Measurements from ENCODE around the gene CHSY1. TPM values are rescaled to one million over a fixed set of nuclear protein-coding genes. Genes with fewer than 3 reads are reported as not detected.
A peak's percentile ranks its signal among the peaks of the same experiment; 100 is the strongest.

Gene CHSY1
- total RNA-seq, 2 experiments from 2014 or later, result 5.8 to 6.7 TPM

DNA sequence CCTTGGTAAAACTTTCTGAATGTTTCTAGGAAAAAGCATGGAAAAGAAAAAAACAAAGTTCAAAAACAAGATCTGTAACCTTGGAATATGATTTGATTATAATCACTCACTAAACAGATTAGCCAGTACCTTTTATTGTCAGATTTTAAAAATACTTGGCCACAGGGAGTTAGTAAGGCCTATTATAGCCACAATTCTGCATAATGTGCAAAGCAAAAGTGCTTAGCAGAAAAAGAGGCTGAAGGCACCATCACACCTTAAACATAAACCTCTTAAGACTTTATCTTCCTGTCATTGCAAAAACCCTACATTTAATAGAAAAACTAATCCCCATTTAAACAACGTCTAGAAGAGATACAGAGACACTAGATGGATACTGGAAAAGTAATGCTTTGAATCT is 41.8 kb downstream of the CHSY1 start:
- no peak overlapping the region for H3K4me3 ChIP-seq (ENCODE audit: low read length)
- no peaks in the 10 kb centered on the region for H3K27me3 ChIP-seq (ENCODE audit: control insufficient read depth in 1 of 2, insufficient read depth in 2 of 2, low read length in 2 of 2)
- H3K27ac ChIP-seq (ENCODE audit: low read depth in 1 of 2, low read length in 2 of 2), result no peak overlapping the region
- no peaks in the 10 kb centered on the region for H3K36me3 ChIP-seq (ENCODE audit: insufficient read depth, low read length)
- no peak for DNase-seq
- ATAC-seq (ENCODE audit: poor library complexity), result no peak
- Mint-ChIP-seq H3K9me3 (no peaks in the 10 kb centered on the region), H3K4me1 (ENCODE audit: low read depth) (peaks cover 76% of the 10 kb centered on the region), H3K27me3 (no peaks in the 10 kb centered on the region), H3K4me3 (no peak overlapping the region), H3K36me3 (ENCODE audit: low read depth) (no peaks in the 10 kb centered on the region), H3K27ac (no peak overlapping the region)
- TF ChIP-seq, protein P1, sequence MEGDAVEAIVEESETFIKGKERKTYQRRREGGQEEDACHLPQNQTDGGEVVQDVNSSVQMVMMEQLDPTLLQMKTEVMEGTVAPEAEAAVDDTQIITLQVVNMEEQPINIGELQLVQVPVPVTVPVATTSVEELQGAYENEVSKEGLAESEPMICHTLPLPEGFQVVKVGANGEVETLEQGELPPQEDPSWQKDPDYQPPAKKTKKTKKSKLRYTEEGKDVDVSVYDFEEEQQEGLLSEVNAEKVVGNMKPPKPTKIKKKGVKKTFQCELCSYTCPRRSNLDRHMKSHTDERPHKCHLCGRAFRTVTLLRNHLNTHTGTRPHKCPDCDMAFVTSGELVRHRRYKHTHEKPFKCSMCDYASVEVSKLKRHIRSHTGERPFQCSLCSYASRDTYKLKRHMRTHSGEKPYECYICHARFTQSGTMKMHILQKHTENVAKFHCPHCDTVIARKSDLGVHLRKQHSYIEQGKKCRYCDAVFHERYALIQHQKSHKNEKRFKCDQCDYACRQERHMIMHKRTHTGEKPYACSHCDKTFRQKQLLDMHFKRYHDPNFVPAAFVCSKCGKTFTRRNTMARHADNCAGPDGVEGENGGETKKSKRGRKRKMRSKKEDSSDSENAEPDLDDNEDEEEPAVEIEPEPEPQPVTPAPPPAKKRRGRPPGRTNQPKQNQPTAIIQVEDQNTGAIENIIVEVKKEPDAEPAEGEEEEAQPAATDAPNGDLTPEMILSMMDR (IDR thresholded peaks at IDR 0.05), result no peak
- CTCF ChIA-PET, result interaction anchor here (1.5 kb wide), 1 partner anchor 32 kb away, joined by 4 read pairs; no protein-coding TSS in a partner anchor
- intact Hi-C loops (cut with DNase I, micrococcal nuclease), result no loop called here
- H3K4me1 ChIP-seq (ENCODE audit: insufficient read depth, low read length), result peaks cover 6% of the 10 kb centered on the region
- POLR2A ChIA-PET, result interaction anchor here (1.5 kb wide), 1 partner anchor 34 kb away, joined by 3 read pairs; no protein-coding TSS in a partner anchor
- no peaks in the 10 kb centered on the region for H3K9me3 ChIP-seq (ENCODE audit: control insufficient read depth in 1 of 2, insufficient read depth in 1 of 2, low read length in 2 of 2)

DNA sequence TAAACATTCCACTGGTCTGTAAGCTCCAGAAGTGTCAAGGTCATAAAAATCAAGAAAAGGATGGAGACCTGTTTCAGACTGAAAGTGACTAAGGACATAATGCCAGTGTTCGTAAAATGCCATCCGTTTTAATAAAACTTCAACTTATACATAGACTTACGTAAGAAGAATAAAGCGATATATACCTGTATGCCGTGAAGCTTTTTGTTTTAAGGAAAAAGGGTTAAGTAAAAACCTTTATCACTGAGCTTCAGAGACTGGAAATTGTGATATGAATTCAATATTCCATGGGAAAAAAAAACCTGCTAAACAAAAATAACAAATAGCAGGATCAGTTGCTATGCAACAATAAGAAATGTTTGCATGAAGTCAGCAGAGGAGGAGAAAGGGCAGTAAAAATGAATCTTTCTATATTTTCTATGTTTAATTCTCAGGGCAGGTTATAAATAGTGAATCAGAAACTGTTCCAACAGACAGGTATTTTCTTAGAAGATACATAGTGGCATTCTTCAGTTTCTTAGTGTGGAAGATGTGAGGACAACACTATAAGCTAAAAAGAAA is 42.5 kb downstream of the CHSY1 start:
- TF ChIP-seq, protein P1 (IDR thresholded peaks at IDR 0.05), result no peak
- Histone ChIP-seq H3K4me3 (ENCODE audit: low read length) (no peak overlapping the region), H3K36me3 (ENCODE audit: insufficient read depth, low read length) (no peaks in the 10 kb centered on the region), H3K27me3 (ENCODE audit: control insufficient read depth in 1 of 2, insufficient read depth in 2 of 2, low read length in 2 of 2) (no peaks in the 10 kb centered on the region), H3K4me1 (ENCODE audit: insufficient read depth, low read length) (peaks cover 6% of the 10 kb centered on the region), H3K9me3 (ENCODE audit: control insufficient read depth in 1 of 2, insufficient read depth in 1 of 2, low read length in 2 of 2) (no peaks in the 10 kb centered on the region), H3K27ac (ENCODE audit: low read depth in 1 of 2, low read length in 2 of 2) (no peak overlapping the region)
- ChIA-PET CTCF (no interaction called here), POLR2A (interaction anchor here (1.5 kb wide), 1 partner anchor 35 kb away, joined by 3 read pairs; no protein-coding TSS in a partner anchor)
- ATAC-seq (ENCODE audit: poor library complexity) (no peak), DNase-seq (no peak)
- no peaks in the 10 kb centered on the region for H3K36me3 Mint-ChIP-seq (ENCODE audit: low read depth)
- no peaks in the 10 kb centered on the region for H3K27me3 Mint-ChIP-seq
- no peaks in the 10 kb centered on the region for H3K9me3 Mint-ChIP-seq
- H3K4me1 Mint-ChIP-seq (ENCODE audit: low read depth), result peaks cover 80% of the 10 kb centered on the region
- intact Hi-C loops (cut with DNase I, micrococcal nuclease), result loop anchor here in 1 of 2 experiments (5.0 kb wide), 1 partner anchor 33 kb away; no protein-coding TSS in a partner anchor
- no peak overlapping the region for H3K4me3 Mint-ChIP-seq
- no peak overlapping the region for H3K27ac Mint-ChIP-seq

DNA sequence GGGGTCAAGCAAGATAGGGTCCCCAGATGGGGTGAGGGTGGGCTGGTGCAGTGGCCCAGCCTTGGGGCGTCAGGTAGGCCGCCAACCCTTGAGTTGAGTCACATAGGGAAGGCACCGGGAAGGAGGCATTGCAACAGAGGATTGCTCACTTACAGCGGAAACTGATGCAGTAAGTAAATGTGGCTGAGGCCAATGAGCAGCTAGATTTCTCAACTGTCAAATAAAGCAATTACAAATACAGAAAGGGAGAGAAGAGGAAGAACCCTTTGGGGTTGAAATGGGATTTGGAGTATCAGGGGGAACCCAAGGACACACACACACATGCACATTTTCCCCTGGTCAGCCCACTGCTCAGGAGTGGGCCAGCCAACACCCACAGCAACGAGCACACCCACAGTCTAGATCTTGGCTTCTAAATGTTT is 44.0 kb downstream of the CHSY1 start:
- no peak for ATAC-seq (ENCODE audit: poor library complexity)
- intact Hi-C loops (cut with DNase I, micrococcal nuclease), result loop anchor here in 1 of 2 experiments (5.0 kb wide), 1 partner anchor 34 kb away; no protein-coding TSS in a partner anchor

More for the DNA sequence above, 44.0 kb downstream of the CHSY1 start:
- POLR2A ChIA-PET, result no interaction called here
- Histone ChIP-seq H3K27me3 (ENCODE audit: control insufficient read depth in 1 of 2, insufficient read depth in 2 of 2, low read length in 2 of 2) (no peaks in the 10 kb centered on the region), H3K4me1 (ENCODE audit: insufficient read depth, low read length) (peaks cover 10% of the 10 kb centered on the region), H3K4me3 (ENCODE audit: low read length) (no peak overlapping the region), H3K27ac (ENCODE audit: low read depth in 1 of 2, low read length in 2 of 2) (no peak overlapping the region), H3K36me3 (ENCODE audit: insufficient read depth, low read length) (no peaks in the 10 kb centered on the region), H3K9me3 (ENCODE audit: control insufficient read depth in 1 of 2, insufficient read depth in 1 of 2, low read length in 2 of 2) (no peaks in the 10 kb centered on the region)
- Mint-ChIP-seq H3K27me3 (no peaks in the 10 kb centered on the region), H3K9me3 (no peaks in the 10 kb centered on the region), H3K4me1 (ENCODE audit: low read depth) (peaks cover 78% of the 10 kb centered on the region), H3K36me3 (ENCODE audit: low read depth) (no peaks in the 10 kb centered on the region), H3K4me3 (no peak overlapping the region), H3K27ac (no peak overlapping the region)
- peak in 2 of 14 experiments; percentile 60 to 68 for DNase-seq
- TF ChIP-seq, protein P1 (IDR thresholded peaks at IDR 0.05), result no peak
- CTCF ChIA-PET, result no interaction called here
